ENCODE data around the gene HSPG2. TPM values are rescaled to one million over a fixed set of nuclear protein-coding genes. Genes with fewer than 3 reads are reported as not detected.

HSPG2 gene
- total RNA-seq, 1 donor from 2014 or later, result 0.91 TPM

GRCh38 chr1:21865943-21866706 lies 71.0 kb downstream of the HSPG2 start:
- intact Hi-C loops (cut with micrococcal nuclease), result no loop called here

- intact Hi-C loops (cut with micrococcal nuclease), result no loop called here
Measured at GRCh38 chr1:21865609-21865942, 71.5 kb downstream of the HSPG2 start.

GRCh38 chr1:21864730-21865129 lies 72.4 kb downstream of the HSPG2 start:
- intact Hi-C loops (cut with micrococcal nuclease), result no loop called here

- intact Hi-C loops (cut with micrococcal nuclease), result no loop called here
Measured at GRCh38 chr1:21863981-21864380, 73.1 kb downstream of the HSPG2 start.

GRCh38 chr1:21861602-21862429 lies 75.3 kb downstream of the HSPG2 start:
- intact Hi-C loops (cut with micrococcal nuclease), result no loop called here

GRCh38 chr1:21860971-21861370 lies 76.1 kb downstream of the HSPG2 start:
- intact Hi-C loops (cut with micrococcal nuclease), result no loop called here

GRCh38 chr1:21859669-21860179 lies 77.4 kb downstream of the HSPG2 start:
- intact Hi-C loops (cut with micrococcal nuclease), result no loop called here

GRCh38 chr1:21857840-21858670 lies 79.1 kb downstream of the HSPG2 start:
- intact Hi-C loops (cut with micrococcal nuclease), result no loop called here

- intact Hi-C loops (cut with micrococcal nuclease), result no loop called here
Measured at GRCh38 chr1:21857142-21857839, 79.8 kb downstream of the HSPG2 start.

- intact Hi-C loops (cut with micrococcal nuclease), result no loop called here
Measured at GRCh38 chr1:21855257-21856096, 81.6 kb downstream of the HSPG2 start.

GRCh38 chr1:21854751-21855131 lies 82.4 kb downstream of the HSPG2 start:
- intact Hi-C loops (cut with micrococcal nuclease), result no loop called here

GRCh38 chr1:21854090-21854750 lies 82.9 kb downstream of the HSPG2 start:
- intact Hi-C loops (cut with micrococcal nuclease), result no loop called here

- intact Hi-C loops (cut with micrococcal nuclease), result no loop called here
Measured at GRCh38 chr1:21853131-21853427, 84.0 kb downstream of the HSPG2 start.

GRCh38 chr1:21852282-21853130 lies 84.6 kb downstream of the HSPG2 start:
- intact Hi-C loops (cut with micrococcal nuclease), result no loop called here

- intact Hi-C loops (cut with micrococcal nuclease), result no loop called here
Measured at GRCh38 chr1:21851430-21852250, 85.5 kb downstream of the HSPG2 start.

GRCh38 chr1:21849909-21850576 lies 87.1 kb downstream of the HSPG2 start:
- intact Hi-C loops (cut with micrococcal nuclease), result no loop called here

GRCh38 chr1:21848524-21849174 lies 88.5 kb downstream of the HSPG2 start:
- intact Hi-C loops (cut with micrococcal nuclease), result no loop called here
